Keratinocyte (primary cell): ENCODE results near the gene FTO. TPM values are rescaled to one million over a fixed set of nuclear protein-coding genes. Genes with fewer than 3 reads are reported as not detected.

Experiments used
- DNase-seq: peaks from one replicate; pipeline ENCODE4 v3.0.0-alpha.2; 2011; ENCODE audit warnings: low read depth, missing footprints, low spot score
- FAIRE-seq: peaks from 2 replicates; lab custom pipeline; 2011; peaks lifted over from hg19 to GRCh38; lab: Jason Lieb, UNC
- H2AFZ ChIP-seq: 2 replicates; pipeline ENCODE4 v1.6.0; 2012; ENCODE audit warnings: low read length, control low read depth, inconsistent platforms; ENCODE audit not compliant: control insufficient read depth
- H3K27ac ChIP-seq: 2 replicates; pipeline ENCODE4 v1.5.1; 2011; ENCODE audit warnings: low read length; ENCODE audit not compliant: control insufficient read depth, insufficient read depth
- H3K27me3 ChIP-seq: 3 replicates; pipeline ENCODE4 v1.6.0; 2011; ENCODE audit warnings: low read length; ENCODE audit not compliant: control insufficient read depth, insufficient read depth; ENCODE audit errors: extremely low read depth
- H3K36me3 ChIP-seq, 2 experiments: 2 replicates in 1 of 2; 3 replicates in 1 of 2; pipeline ENCODE4 v1.5.1; 2011; ENCODE audit warnings: low read length in 2 of 2, mild to moderate bottlenecking in 1 of 2; ENCODE audit not compliant: control insufficient read depth in 2 of 2, insufficient read depth in 2 of 2; ENCODE audit errors: extremely low read depth in 1 of 2
- H3K4me1 ChIP-seq: 3 replicates; pipeline ENCODE4 v1.5.1; 2011; ENCODE audit warnings: low read length; ENCODE audit not compliant: control insufficient read depth, insufficient read depth; ENCODE audit errors: extremely low read depth
- H3K4me2 ChIP-seq: 3 replicates; pipeline ENCODE4 v1.6.0; 2011; ENCODE audit warnings: low read depth, low read length; ENCODE audit not compliant: control insufficient read depth, insufficient read depth; ENCODE audit errors: extremely low read depth
- H3K4me3 ChIP-seq, 3 experiments: fragments of 200-600 bp in 1 of 3; sonication (generic) in 1 of 3; 2 replicates in 2 of 3; 3 replicates in 1 of 3; pipeline ENCODE4 v1.5.1; 2011 to 2016; ENCODE audit warnings: low read length in 3 of 3, mild to moderate bottlenecking in 3 of 3, control low read depth in 2 of 3, inconsistent platforms in 1 of 3, low read depth in 1 of 3, mixed read lengths in 1 of 3, mixed run types in 1 of 3, moderate library complexity in 1 of 3; ENCODE audit not compliant: control insufficient read depth in 2 of 3, insufficient read depth in 2 of 3; ENCODE audit errors: extremely low read depth in 1 of 3
- H3K79me2 ChIP-seq: 2 replicates; pipeline ENCODE4 v1.6.0; 2012; ENCODE audit warnings: low read length; ENCODE audit not compliant: control insufficient read depth, insufficient read depth
- H3K9ac ChIP-seq: 3 replicates; pipeline ENCODE4 v1.6.0; 2011; ENCODE audit warnings: low read length; ENCODE audit not compliant: control insufficient read depth, insufficient read depth; ENCODE audit errors: extremely low read depth
- H3K9me1 ChIP-seq: 3 replicates; pipeline ENCODE4 v1.6.0; 2011; ENCODE audit warnings: low read length; ENCODE audit not compliant: control insufficient read depth, insufficient read depth; ENCODE audit errors: extremely low read depth
- H3K9me3 ChIP-seq: 2 replicates; pipeline ENCODE4 v1.5.1; 2012; ENCODE audit warnings: low read depth, low read length; ENCODE audit not compliant: control insufficient read depth
- H4K20me1 ChIP-seq: 3 replicates; pipeline ENCODE4 v1.6.0; 2011; ENCODE audit warnings: low read length; ENCODE audit not compliant: control insufficient read depth, insufficient read depth; ENCODE audit errors: extremely low read depth
- CTCF ChIP-seq, 3 experiments: IDR thresholded peaks in 1 of 3; conservative IDR thresholded peaks in 1 of 3; optimal IDR thresholded peaks in 1 of 3; 2 replicates in 2 of 3; 3 replicates in 1 of 3; pipeline versions ENCODE3 to v1.5.1; 2011; ENCODE audit warnings: low read length in 3 of 3, mild to moderate bottlenecking in 3 of 3, moderate library complexity in 2 of 3, control low read depth in 1 of 3, inconsistent platforms in 1 of 3; ENCODE audit not compliant: insufficient read depth in 2 of 3; ENCODE audit errors: extremely low read depth in 1 of 3
- EZH2 ChIP-seq: IDR thresholded peaks from one replicate; pipeline ENCODE4 v1.6.1; 2012; ENCODE audit warnings: inconsistent platforms, mild to moderate bottlenecking, low read length, moderate library complexity
- dilution Hi-C: fragments of 300-500 bp; cut with MboI; formaldehyde crosslinking; loops from one replicate; pipeline ENCODE4 v1.7.0; 2020; ENCODE audit warnings: low sequenced_read_pairs; ENCODE audit not compliant: extremely low pct_ligation_motif_present
- polyA plus RNA-seq, 5 experiments: library from polyadenylated mRNA; depleted of rRNA in 3 of 5; stranded (reverse) in 3 of 5; stranded (forward) in 1 of 5; unstranded in 1 of 5; fragments of >200 nt; gene quantifications; 1 replicate in 1 of 5; 2 replicates in 3 of 5; 3 replicates in 1 of 5; pipeline versions ENCODE4 v1.2.1 to v1.2.3, GENCODE V29; 2011 to 2012; ENCODE audit warnings: missing spikeins in 2 of 5, low read depth in 1 of 5, low replicate concordance in 1 of 5

Gene FTO
- polyA plus RNA-seq, 1 donor (not counting 4 experiments of a cell fraction or from before 2014, with no cell fraction given) = 56.4 TPM

GRCh38 chr16:53948734-53949430 is 244.9 kb downstream of the FTO start:
- no peaks in the 10 kb centered on the region for H3K9me1 ChIP-seq
- no peak overlapping the region for H3K4me3 ChIP-seq
- no peak overlapping the region for H3K9ac ChIP-seq
- no peak for DNase-seq
- dilution Hi-C loops = loop anchor here (5.0 kb wide), 1 partner anchor 37 kb away; no protein-coding TSS in a partner anchor
- H3K4me1 ChIP-seq = no peaks in the 10 kb centered on the region
- H3K27ac ChIP-seq = no peak overlapping the region
- H3K79me2 ChIP-seq = no peaks in the 10 kb centered on the region
- no peaks in the 10 kb centered on the region for H3K9me3 ChIP-seq
- H3K27me3 ChIP-seq = no peaks in the 10 kb centered on the region
- H2AFZ ChIP-seq = no peak overlapping the region
- H4K20me1 ChIP-seq = no peaks in the 10 kb centered on the region
- FAIRE-seq = no peak
- TF ChIP-seq CTCF (optimal IDR thresholded peaks at IDR 0.05 in 1 of 3, IDR thresholded peaks at IDR 0.05 in 1 of 3, conservative IDR thresholded peaks at IDR 0.05 in 1 of 3; ENCODE audit: extremely low read depth in 1 of 3, insufficient read depth in 2 of 3, low read length in 3 of 3) = no peak
- no peak for TF ChIP-seq EZH2
- H3K4me2 ChIP-seq = no peak overlapping the region
- H3K36me3 ChIP-seq = no peaks in the 10 kb centered on the region

DNA sequence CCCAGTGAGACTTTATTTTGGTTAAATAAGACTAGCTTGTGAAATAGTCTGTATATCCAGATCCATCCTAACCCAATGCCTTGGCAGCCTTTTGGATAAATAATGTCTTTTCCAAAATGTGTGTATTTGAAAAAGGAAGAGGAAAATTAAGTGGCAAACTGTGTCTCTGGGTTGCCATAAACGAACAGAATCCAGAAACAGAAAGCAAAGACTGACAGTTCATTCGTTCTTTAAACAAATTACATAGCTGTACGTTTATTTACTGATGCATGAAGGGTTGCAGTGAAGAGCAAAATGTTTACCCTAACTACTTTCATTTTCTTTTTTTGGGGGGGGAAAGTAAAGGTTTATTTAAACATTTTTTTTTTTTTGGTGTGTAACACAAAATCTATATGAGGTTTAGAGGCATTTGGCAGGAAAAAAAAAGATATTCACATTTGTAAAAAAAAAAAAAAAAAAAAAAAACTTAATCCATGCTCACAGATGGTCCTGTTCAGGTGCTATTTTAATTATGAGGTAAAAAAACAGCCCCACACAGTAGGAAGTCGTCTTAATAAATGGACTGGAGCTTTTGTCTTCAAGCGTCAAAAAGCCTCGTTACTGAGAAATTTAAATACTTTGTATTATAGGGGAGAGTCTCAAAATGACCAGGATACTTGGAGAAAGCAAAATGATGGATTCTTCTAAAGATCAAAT is 245.9 kb downstream of the FTO start:
- no peak overlapping the region for H3K9ac ChIP-seq
- H3K27ac ChIP-seq = no peak overlapping the region
- H3K9me1 ChIP-seq = no peaks in the 10 kb centered on the region
- H2AFZ ChIP-seq = no peak overlapping the region
- H3K4me1 ChIP-seq = no peaks in the 10 kb centered on the region
- no peak for FAIRE-seq
- dilution Hi-C loops = loop anchor here (5.0 kb wide), 1 partner anchor 38 kb away; no protein-coding TSS in a partner anchor
- H3K4me2 ChIP-seq = no peak overlapping the region
- TF ChIP-seq CTCF (optimal IDR thresholded peaks at IDR 0.05 in 1 of 3, IDR thresholded peaks at IDR 0.05 in 1 of 3, conservative IDR thresholded peaks at IDR 0.05 in 1 of 3; ENCODE audit: extremely low read depth in 1 of 3, insufficient read depth in 2 of 3, low read length in 3 of 3) (no peak), EZH2 (no peak)
- no peaks in the 10 kb centered on the region for H3K9me3 ChIP-seq
- no peak for DNase-seq
- H3K27me3 ChIP-seq = no peaks in the 10 kb centered on the region
- no peaks in the 10 kb centered on the region for H4K20me1 ChIP-seq
- no peaks in the 10 kb centered on the region for H3K79me2 ChIP-seq
- H3K36me3 ChIP-seq = no peaks in the 10 kb centered on the region
- no peak overlapping the region for H3K4me3 ChIP-seq
